Astrocyte (in vitro differentiated cells and primary cell): Measurements from ENCODE around the gene DNAJC13.

Experiments
- CTCF ChIP-seq: IDR thresholded peaks from 2 replicates; pipeline ENCODE4 v1.5.1; 2011; ENCODE audit warnings: low read depth, mild to moderate bottlenecking, inconsistent platforms, low read length, moderate library complexity; ENCODE audit not compliant: insufficient read depth
- EZH2 ChIP-seq: IDR thresholded peaks from 2 replicates; pipeline ENCODE4 v1.6.1; 2012; ENCODE audit warnings: mild to moderate bottlenecking, low read length, inconsistent platforms; ENCODE audit not compliant: insufficient read depth

GRCh38 chr3:132414841-132415240 lies 2.5 kb upstream of the DNAJC13 start:
- no peak for TF ChIP-seq EZH2
- TF ChIP-seq CTCF = no peak
